ENCODE data around the gene PCGF5.
"Not testable (repeated sequence)": the region's sequence is repeated elsewhere in the genome, so short reads cannot be mapped to it uniquely, and the experiment has no call there.

The PCGF5 gene

GRCh38 chr10:91299999-91300575 lies 79.6 kb downstream of the PCGF5 start:
- ATAC-seq (replicated peaks) = no peak
- peaks cover 8 to 10% of the 10 kb centered on the region in 2 donors for H3K4me1 Mint-ChIP-seq (ENCODE audit: low read depth in 2 of 2)
- peaks cover 8 to 9% of the 10 kb centered on the region in 2 donors for H3K27me3 Mint-ChIP-seq
- no peak overlapping the region for H3K4me3 Mint-ChIP-seq
- H3K27ac Mint-ChIP-seq = no peak overlapping the region
- no peaks in the 10 kb centered on the region for H3K36me3 Mint-ChIP-seq (ENCODE audit: insufficient read depth)
- no peaks in the 10 kb centered on the region for H3K9me3 Mint-ChIP-seq
- no peak for DNase-seq

DNA sequence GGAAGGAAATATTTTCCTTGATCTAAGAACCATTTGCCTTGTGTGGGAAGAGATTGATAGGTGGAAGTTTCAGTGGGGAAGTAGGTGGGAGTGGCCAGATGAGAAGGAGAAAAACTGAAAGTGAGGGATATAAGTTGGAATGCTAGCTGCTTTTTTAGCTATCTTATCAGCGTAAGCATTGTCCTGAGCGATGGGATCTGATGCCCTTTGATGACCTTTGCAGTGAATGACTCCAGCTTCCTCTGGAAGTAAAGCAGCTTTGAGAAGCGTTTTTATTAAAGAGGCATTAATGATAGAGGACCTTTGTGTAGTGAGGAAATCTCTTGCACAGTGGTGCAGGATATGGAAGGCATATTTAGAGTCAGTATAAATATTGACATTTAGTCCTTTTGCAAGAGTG lies 82.5 kb downstream of the PCGF5 start:
- DNase-seq; H3K27me3 Mint-ChIP-seq; ATAC-seq (replicated peaks); H3K36me3 Mint-ChIP-seq (ENCODE audit: insufficient read depth); H3K27ac Mint-ChIP-seq; H3K4me3 Mint-ChIP-seq; H3K4me1 Mint-ChIP-seq (ENCODE audit: low read depth in 2 of 2); H3K9me3 Mint-ChIP-seq: not testable (repeated sequence)

DNA sequence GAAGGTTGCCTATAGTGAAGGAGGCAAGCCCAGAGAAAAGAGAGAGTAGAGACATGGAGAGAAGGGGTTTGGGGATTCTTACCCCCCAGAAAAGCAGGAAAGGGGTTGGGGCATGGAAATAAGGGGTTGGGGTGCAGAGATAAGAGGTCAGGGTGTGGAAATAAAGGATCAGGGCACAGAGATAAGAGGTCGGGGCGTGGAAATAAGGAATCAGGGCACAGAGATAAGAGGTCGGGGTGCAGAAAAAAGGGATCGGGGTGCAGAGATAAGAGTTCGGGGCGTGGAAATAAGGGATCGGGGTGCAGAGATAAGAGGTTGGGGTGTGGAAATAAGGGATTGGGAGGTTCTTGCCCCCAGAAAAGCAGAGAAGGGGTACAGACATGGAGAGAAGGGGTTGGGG lies 85.5 kb downstream of the PCGF5 start:
- not testable (repeated sequence) for H3K9me3 Mint-ChIP-seq; ATAC-seq (replicated peaks); H3K36me3 Mint-ChIP-seq (ENCODE audit: insufficient read depth); DNase-seq; H3K4me1 Mint-ChIP-seq (ENCODE audit: low read depth in 2 of 2); H3K4me3 Mint-ChIP-seq; H3K27ac Mint-ChIP-seq
- H3K27me3 Mint-ChIP-seq = peaks cover 10 to 20% of the 10 kb centered on the region in 2 donors

DNA sequence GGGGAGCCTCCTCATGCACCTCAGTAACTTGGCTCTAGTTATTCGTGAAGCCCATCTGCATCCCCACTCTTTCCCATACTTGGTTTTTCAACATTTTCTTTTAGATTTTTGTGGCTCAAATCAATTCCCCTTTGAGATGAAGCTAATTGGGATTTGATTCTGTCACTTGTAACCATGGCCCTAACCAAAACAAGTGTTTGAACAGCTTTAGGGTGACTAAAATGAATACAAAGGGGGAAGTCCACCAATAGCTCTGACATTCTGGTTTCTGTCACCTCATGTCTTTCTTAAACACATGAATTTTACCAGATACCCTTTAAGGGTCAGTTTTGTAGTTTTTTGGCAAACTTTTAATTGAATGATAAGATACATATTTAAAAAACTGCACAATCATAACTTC lies 87.0 kb downstream of the PCGF5 start:
- Mint-ChIP-seq H3K4me1 (ENCODE audit: low read depth in 2 of 2) (no peaks in the 10 kb centered on the region), H3K9me3 (no peaks in the 10 kb centered on the region), H3K36me3 (ENCODE audit: insufficient read depth) (no peaks in the 10 kb centered on the region), H3K4me3 (no peak overlapping the region), H3K27me3 (peaks cover 10 to 34% of the 10 kb centered on the region in 2 donors), H3K27ac (no peak overlapping the region)
- DNase-seq = no peak
- no peak for ATAC-seq (replicated peaks)

GRCh38 chr10:91309711-91310110 lies 89.2 kb downstream of the PCGF5 start:
- no peaks in the 10 kb centered on the region for H3K4me1 Mint-ChIP-seq (ENCODE audit: low read depth in 2 of 2)
- no peaks in the 10 kb centered on the region for H3K36me3 Mint-ChIP-seq (ENCODE audit: insufficient read depth)
- ATAC-seq (replicated peaks) (no peak), DNase-seq (no peak)
- no peak overlapping the region for H3K4me3 Mint-ChIP-seq
- H3K9me3 Mint-ChIP-seq = no peaks in the 10 kb centered on the region
- no peak overlapping the region for H3K27ac Mint-ChIP-seq
- peaks cover 19 to 45% of the 10 kb centered on the region in 2 donors for H3K27me3 Mint-ChIP-seq

GRCh38 chr10:91311601-91312381 lies 91.3 kb downstream of the PCGF5 start:
- no peaks in the 10 kb centered on the region for H3K9me3 Mint-ChIP-seq
- DNase-seq (no peak), ATAC-seq (replicated peaks) (no peak)

GRCh38 chr10:91312382-91312733 lies 91.9 kb downstream of the PCGF5 start:
- Mint-ChIP-seq H3K36me3 (ENCODE audit: insufficient read depth) (no peaks in the 10 kb centered on the region), H3K4me1 (ENCODE audit: low read depth in 2 of 2) (no peaks in the 10 kb centered on the region)
- no peak for DNase-seq

More at GRCh38 chr10:91311601-91312381, 91.3 kb downstream of the PCGF5 start:
- Mint-ChIP-seq H3K27me3 (peaks cover 23 to 45% of the 10 kb centered on the region in 2 donors), H3K4me1 (ENCODE audit: low read depth in 2 of 2) (no peaks in the 10 kb centered on the region), H3K27ac (no peak overlapping the region), H3K36me3 (ENCODE audit: insufficient read depth) (no peaks in the 10 kb centered on the region), H3K4me3 (no peak overlapping the region)

DNA sequence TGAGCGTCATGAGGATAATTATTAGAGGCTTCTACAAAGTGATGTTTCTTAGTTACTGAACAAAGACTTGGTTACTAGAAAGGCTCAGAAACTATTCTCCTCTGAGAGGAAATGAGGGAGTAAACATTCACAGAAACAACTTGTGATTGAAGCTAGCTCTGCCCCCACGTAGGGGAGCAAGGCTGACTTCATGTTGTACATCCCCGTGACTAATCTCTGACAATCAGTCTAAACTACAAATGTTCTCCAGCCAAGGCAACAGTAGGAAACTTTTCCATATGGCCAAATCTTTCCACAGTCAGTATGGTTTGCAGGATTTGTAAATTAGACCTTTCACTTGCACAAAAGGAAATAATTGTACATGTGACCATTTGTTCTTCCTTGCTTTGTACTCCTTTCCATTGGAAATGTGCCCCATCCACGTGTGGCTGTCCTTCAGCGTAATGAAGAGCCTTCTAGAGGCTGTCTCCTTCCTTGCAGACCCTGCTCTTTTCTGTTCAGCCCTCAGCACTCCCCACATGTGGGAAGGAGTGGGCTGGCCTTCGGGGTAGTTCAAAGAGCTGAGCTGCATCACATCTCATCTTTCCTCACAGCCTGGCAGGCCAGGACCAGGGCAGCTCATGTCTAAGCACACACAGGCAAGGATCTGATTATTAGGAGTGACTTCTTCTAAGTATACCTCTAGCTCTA lies 93.5 kb downstream of the PCGF5 start:
- Mint-ChIP-seq H3K27ac (no peak overlapping the region), H3K4me1 (ENCODE audit: low read depth in 2 of 2) (no peaks in the 10 kb centered on the region), H3K9me3 (no peaks in the 10 kb centered on the region), H3K4me3 (no peak overlapping the region), H3K36me3 (ENCODE audit: insufficient read depth) (no peaks in the 10 kb centered on the region), H3K27me3 (peaks cover 19 to 43% of the 10 kb centered on the region in 2 donors)
- ATAC-seq (replicated peaks) (no peak), DNase-seq (no peak)

More at GRCh38 chr10:91312382-91312733, 91.9 kb downstream of the PCGF5 start:
- no peak for ATAC-seq (replicated peaks)
- no peak overlapping the region for H3K4me3 Mint-ChIP-seq
- H3K27ac Mint-ChIP-seq = no peak overlapping the region
- peaks cover 23 to 45% of the 10 kb centered on the region in 2 donors for H3K27me3 Mint-ChIP-seq
- no peaks in the 10 kb centered on the region for H3K9me3 Mint-ChIP-seq

- Mint-ChIP-seq H3K27me3 (peaks cover 13 to 20% of the 10 kb centered on the region in 2 donors), H3K4me3 (no peak overlapping the region), H3K9me3 (no peaks in the 10 kb centered on the region)
These were observed 96.0 kb downstream of the PCGF5 start for GRCh38 chr10:91316486-91316885.

GRCh38 chr10:91317541-91317940 lies 97.1 kb downstream of the PCGF5 start:
- no peak for ATAC-seq (replicated peaks)
- Mint-ChIP-seq H3K4me1 (ENCODE audit: low read depth in 2 of 2) (no peaks in the 10 kb centered on the region), H3K36me3 (ENCODE audit: insufficient read depth) (no peaks in the 10 kb centered on the region), H3K27me3 (peaks cover 10 to 13% of the 10 kb centered on the region in 2 donors), H3K4me3 (no peak overlapping the region), H3K27ac (no peak overlapping the region), H3K9me3 (no peaks in the 10 kb centered on the region)
- no peak for DNase-seq

More at GRCh38 chr10:91316486-91316885, 96.0 kb downstream of the PCGF5 start:
- H3K27ac Mint-ChIP-seq = no peak overlapping the region
- DNase-seq (no peak), ATAC-seq (replicated peaks) (no peak)
- no peaks in the 10 kb centered on the region for H3K36me3 Mint-ChIP-seq (ENCODE audit: insufficient read depth)
- no peaks in the 10 kb centered on the region for H3K4me1 Mint-ChIP-seq (ENCODE audit: low read depth in 2 of 2)

DNA sequence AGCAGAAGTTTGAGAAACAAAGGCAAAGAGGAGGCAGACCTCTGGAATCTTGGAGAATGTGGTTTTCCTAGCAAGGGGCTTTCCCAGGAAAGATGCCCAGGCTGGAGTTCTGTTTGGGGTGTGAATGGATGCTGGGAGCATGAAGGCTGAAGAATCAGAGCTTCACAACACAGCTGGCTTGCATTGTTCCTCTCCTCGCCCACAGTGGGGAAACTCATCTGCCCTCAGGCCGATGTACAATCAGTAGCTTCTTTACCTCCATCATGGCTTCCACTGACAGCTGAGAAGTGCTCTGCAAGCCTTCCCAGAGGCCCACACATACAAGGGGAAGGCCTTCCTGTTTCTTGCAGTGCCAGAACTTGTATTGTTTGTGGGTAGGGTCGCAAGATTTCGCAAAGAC lies 98.9 kb downstream of the PCGF5 start:
- no peak for DNase-seq
- ATAC-seq (replicated peaks) = no peak
- Mint-ChIP-seq H3K36me3 (ENCODE audit: insufficient read depth) (peaks cover 3% of the 10 kb centered on the region), H3K9me3 (no peaks in the 10 kb centered on the region), H3K27ac (no peak overlapping the region), H3K4me1 (ENCODE audit: low read depth in 2 of 2) (no peaks in the 10 kb centered on the region), H3K27me3 (peaks cover 6 to 8% of the 10 kb centered on the region in 2 donors), H3K4me3 (no peak overlapping the region)

DNA sequence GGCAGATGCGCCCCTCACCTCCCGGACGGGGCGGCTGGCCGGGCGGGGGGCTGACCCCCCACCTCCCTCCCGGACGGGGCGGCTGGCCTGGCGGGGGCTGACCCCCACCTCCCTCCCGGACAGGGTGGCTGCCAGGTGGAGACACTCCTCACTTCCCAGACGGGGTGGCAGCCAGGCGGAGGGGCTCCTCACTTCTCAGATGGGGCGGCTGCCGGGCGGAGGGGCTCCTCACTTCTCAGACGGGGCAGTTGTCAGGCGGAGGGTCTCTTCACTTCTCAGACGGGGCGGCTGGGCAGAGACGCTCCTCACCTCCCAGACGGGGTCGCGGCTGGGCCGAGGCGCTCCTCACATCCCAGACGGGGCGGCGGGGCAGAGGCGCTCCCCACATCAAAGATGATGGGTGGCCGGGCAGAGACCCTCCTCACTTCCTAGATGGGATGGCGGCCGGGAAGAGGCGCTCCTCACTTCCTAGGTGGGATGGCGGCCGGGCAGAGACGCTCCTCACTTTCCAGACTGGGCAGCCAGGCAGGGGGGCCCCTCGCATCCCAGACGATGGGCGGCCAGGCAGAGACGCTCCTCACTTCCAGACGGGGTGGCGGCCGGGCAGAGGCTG lies 102.9 kb downstream of the PCGF5 start:
- not testable (repeated sequence) for ATAC-seq (replicated peaks); H3K9me3 Mint-ChIP-seq; H3K27ac Mint-ChIP-seq; H3K4me3 Mint-ChIP-seq; DNase-seq; H3K4me1 Mint-ChIP-seq (ENCODE audit: low read depth in 2 of 2); H3K36me3 Mint-ChIP-seq (ENCODE audit: insufficient read depth)
- peaks cover 17 to 29% of the 10 kb centered on the region in 2 donors for H3K27me3 Mint-ChIP-seq

DNA sequence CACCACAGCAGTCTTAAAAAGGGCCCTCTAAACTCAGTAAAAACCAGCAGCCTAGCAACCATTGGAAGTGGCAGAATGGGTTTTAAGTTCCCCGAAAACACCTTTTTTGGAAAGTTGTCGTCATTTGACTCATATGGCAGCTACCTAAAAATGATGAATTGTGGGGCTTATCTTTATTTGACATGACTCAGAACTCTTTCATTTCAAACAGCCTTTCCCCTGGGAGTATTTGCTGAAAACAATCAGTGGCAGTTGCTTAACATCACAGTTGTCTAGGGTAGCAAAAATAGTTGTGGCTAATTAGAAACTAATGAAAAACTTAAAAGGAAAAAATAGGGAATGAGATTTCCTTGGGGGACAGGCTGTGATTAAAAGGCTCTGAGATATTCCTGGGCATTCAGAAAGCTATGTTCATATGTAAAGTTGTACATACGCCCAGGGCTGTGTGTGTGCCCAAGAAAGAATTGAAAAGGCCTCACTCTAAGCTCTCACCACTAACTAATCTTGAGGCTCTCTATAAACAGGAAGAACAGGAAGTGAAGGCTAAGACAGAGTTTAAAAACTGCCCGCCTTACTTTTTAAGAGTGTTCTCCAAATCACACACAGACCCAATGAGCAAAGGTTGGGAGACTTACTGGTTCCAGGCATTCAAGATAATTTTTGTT lies 108.0 kb downstream of the PCGF5 start:
- ATAC-seq (replicated peaks) = no peak
- Mint-ChIP-seq H3K27me3 (peaks cover 46 to 50% of the 10 kb centered on the region in 2 donors), H3K36me3 (ENCODE audit: insufficient read depth) (peaks cover 2% of the 10 kb centered on the region), H3K9me3 (peaks cover 0 to 2% of the 10 kb centered on the region in 2 donors), H3K27ac (no peak overlapping the region), H3K4me1 (ENCODE audit: low read depth in 2 of 2) (no peaks in the 10 kb centered on the region), H3K4me3 (no peak overlapping the region)
- DNase-seq = no peak
